Duodenal mucosa (tissue), 2 donors: ENCODE measurements around the gene CDK15.
"Not testable (repeated sequence)": the region's sequence is repeated elsewhere in the genome, so short reads cannot be mapped to it uniquely, and the experiment has no call there.

Experiments
- H3K27ac ChIP-seq: one replicate; pipeline ENCODE4 v1.7.0; 2013; ENCODE audit warnings: low read depth, low read length
- H3K27me3 ChIP-seq, 2 donors: one replicate each; pipeline ENCODE4 v1.7.0; 2013; ENCODE audit warnings: low read length in 2 of 2, control low read depth in 1 of 2; ENCODE audit not compliant: insufficient read depth in 2 of 2, control insufficient read depth in 1 of 2
- H3K36me3 ChIP-seq, 2 donors: one replicate each; pipeline ENCODE4 v1.7.0; 2013; ENCODE audit warnings: low read length in 2 of 2, control low read depth in 1 of 2; ENCODE audit not compliant: insufficient read depth in 2 of 2, control insufficient read depth in 1 of 2
- H3K4me1 ChIP-seq, 2 donors: one replicate each; pipeline ENCODE4 v1.7.0; 2013; ENCODE audit warnings: low read length in 2 of 2, control low read depth in 1 of 2; ENCODE audit not compliant: insufficient read depth in 2 of 2, control insufficient read depth in 1 of 2
- H3K4me3 ChIP-seq, 2 donors: one replicate each; pipeline ENCODE4 v1.7.0; 2013; ENCODE audit warnings: low read length in 2 of 2, low read depth in 1 of 2
- H3K9ac ChIP-seq, 2 donors: one replicate each; pipeline ENCODE4 v1.7.0; 2013; ENCODE audit warnings: low read length in 2 of 2, low read depth in 1 of 2
- H3K9me3 ChIP-seq, 2 donors: one replicate each; pipeline ENCODE4 v1.7.0; 2013; ENCODE audit warnings: low read length in 2 of 2, control low read depth in 1 of 2; ENCODE audit not compliant: control insufficient read depth in 1 of 2

The CDK15 gene

GRCh38 chr2:201806442-201807170 is at the start of gene CDK15:
CDK15 (plus strand) TSS chr2:201806537; CDS start chr2:201806665, 128 bp downstream.
- Histone ChIP-seq H3K9me3 (no peaks in the 10 kb centered on the region), H3K27me3 (no peaks in the 10 kb centered on the region), H3K4me1 (no peaks in the 10 kb centered on the region), H3K9ac (no peak within 1 kb of the TSS), H3K36me3 (no peaks in the 10 kb centered on the region), H3K4me3 (no peak within 1 kb of the TSS), H3K27ac (no peak within 1 kb of the TSS)

GRCh38 chr2:201758234-201758633 is 48.1 kb upstream of the CDK15 start:
- no peaks in the 10 kb centered on the region for H3K27me3 ChIP-seq
- H3K4me1 ChIP-seq = peaks cover 6 to 7% of the 10 kb centered on the region in 2 donors
- no peaks in the 10 kb centered on the region for H3K9me3 ChIP-seq
- H3K9ac ChIP-seq = no peak overlapping the region
- H3K27ac ChIP-seq = no peak overlapping the region
- peak overlapping the region in 1 of 2 donors; percentile 7 for H3K4me3 ChIP-seq
- H3K36me3 ChIP-seq = peaks cover 19 to 21% of the 10 kb centered on the region in 2 donors

- no peak overlapping the region for H3K27ac ChIP-seq
- peak overlapping the region in 1 of 2 donors; percentile 32 for H3K9ac ChIP-seq
- H3K9me3 ChIP-seq = no peaks in the 10 kb centered on the region
- peaks cover 6 to 7% of the 10 kb centered on the region in 2 donors for H3K4me1 ChIP-seq
- no peaks in the 10 kb centered on the region for H3K27me3 ChIP-seq
- H3K4me3 ChIP-seq = peak overlapping the region in 1 of 2 donors; percentile 7
- H3K36me3 ChIP-seq = peaks cover 19 to 24% of the 10 kb centered on the region in 2 donors
These were observed 47.5 kb upstream of the CDK15 start for GRCh38 chr2:201758873-201759272.

GRCh38 chr2:201759567-201759966 is 46.8 kb upstream of the CDK15 start:
- H3K36me3 ChIP-seq = peaks cover 18 to 19% of the 10 kb centered on the region in 2 donors
- no peak overlapping the region for H3K27ac ChIP-seq
- H3K27me3 ChIP-seq = no peaks in the 10 kb centered on the region
- H3K4me1 ChIP-seq = peaks cover 6 to 7% of the 10 kb centered on the region in 2 donors
- H3K9ac ChIP-seq = no peak overlapping the region
- no peaks in the 10 kb centered on the region for H3K9me3 ChIP-seq
- no peak overlapping the region for H3K4me3 ChIP-seq

- Histone ChIP-seq H3K36me3 (peaks cover 19 to 21% of the 10 kb centered on the region in 2 donors), H3K4me3 (no peak overlapping the region), H3K9ac (no peak overlapping the region), H3K9me3 (no peaks in the 10 kb centered on the region), H3K4me1 (peaks cover 6 to 7% of the 10 kb centered on the region in 2 donors), H3K27me3 (no peaks in the 10 kb centered on the region), H3K27ac (no peak overlapping the region)
These were observed 45.2 kb upstream of the CDK15 start for GRCh38 chr2:201761101-201761500.

- not testable (repeated sequence) for H3K4me3 ChIP-seq, H3K9ac ChIP-seq, H3K27me3 ChIP-seq, H3K27ac ChIP-seq, H3K9me3 ChIP-seq, H3K4me1 ChIP-seq
- H3K36me3 ChIP-seq = peaks cover 19 to 21% of the 10 kb centered on the region in 2 donors
These were observed 41.9 kb upstream of the CDK15 start for GRCh38 chr2:201764469-201764868.

- no peak overlapping the region for H3K27ac ChIP-seq
These were observed 40.5 kb upstream of the CDK15 start for GRCh38 chr2:201765799-201766198.

GRCh38 chr2:201768918-201769317 is 37.4 kb upstream of the CDK15 start:
- Histone ChIP-seq H3K27ac (no peak overlapping the region), H3K9ac (no peak overlapping the region), H3K36me3 (peaks cover 0 to 4% of the 10 kb centered on the region in 2 donors), H3K4me1 (no peaks in the 10 kb centered on the region), H3K4me3 (no peak overlapping the region), H3K27me3 (no peaks in the 10 kb centered on the region), H3K9me3 (no peaks in the 10 kb centered on the region)

More at GRCh38 chr2:201765799-201766198, 40.5 kb upstream of the CDK15 start:
- Histone ChIP-seq H3K4me3 (no peak overlapping the region), H3K9me3 (no peaks in the 10 kb centered on the region), H3K27me3 (no peaks in the 10 kb centered on the region), H3K9ac (no peak overlapping the region), H3K36me3 (peaks cover 17 to 20% of the 10 kb centered on the region in 2 donors), H3K4me1 (no peaks in the 10 kb centered on the region)

GRCh38 chr2:201769666-201770373 is 36.5 kb upstream of the CDK15 start:
- H3K4me1 ChIP-seq = peaks cover under 1 to 4% of the 10 kb centered on the region in 2 donors
- H3K27me3 ChIP-seq = no peaks in the 10 kb centered on the region
- no peak overlapping the region for H3K4me3 ChIP-seq
- peaks cover 0 to 4% of the 10 kb centered on the region in 2 donors for H3K36me3 ChIP-seq
- no peaks in the 10 kb centered on the region for H3K9me3 ChIP-seq
- no peak overlapping the region for H3K27ac ChIP-seq
- H3K9ac ChIP-seq = no peak overlapping the region

GRCh38 chr2:201773990-201774389 is 32.3 kb upstream of the CDK15 start:
- Histone ChIP-seq H3K4me3 (no peak overlapping the region), H3K36me3 (no peaks in the 10 kb centered on the region)

More at GRCh38 chr2:201773990-201774389, 32.3 kb upstream of the CDK15 start:
- Histone ChIP-seq H3K27me3 (no peaks in the 10 kb centered on the region), H3K27ac (no peak overlapping the region), H3K9ac (no peak overlapping the region), H3K9me3 (no peaks in the 10 kb centered on the region), H3K4me1 (peaks cover 10 to 43% of the 10 kb centered on the region in 2 donors)
